NCI-H526 (cell line): Measurements from ENCODE around the gene SSR3.

Source experiments
- DNase-seq, 2 experiments: peaks; one replicate each; lab custom pipeline; 2025; lab: John Stamatoyannopoulos, UW

SSR3 gene

GRCh38 chr3:156536524-156537316 is 18.2 kb downstream of the SSR3 start:
- DNase-seq = no peak

GRCh38 chr3:156535798-156536197 is 19.1 kb downstream of the SSR3 start:
- DNase-seq = no peak

GRCh38 chr3:156535162-156535627 is 19.7 kb downstream of the SSR3 start:
- no peak for DNase-seq

GRCh38 chr3:156533205-156533604 is 21.7 kb downstream of the SSR3 start:
- no peak for DNase-seq

GRCh38 chr3:156532730-156533129 is 22.2 kb downstream of the SSR3 start:
- DNase-seq = no peak

GRCh38 chr3:156530980-156531379 is 23.9 kb downstream of the SSR3 start:
- no peak for DNase-seq

GRCh38 chr3:156527060-156527459 is 27.9 kb downstream of the SSR3 start:
- no peak for DNase-seq

- DNase-seq = no peak
Measured at GRCh38 chr3:156525808-156526207, 29.1 kb downstream of the SSR3 start.

GRCh38 chr3:156522673-156523072 is 32.2 kb downstream of the SSR3 start:
- no peak for DNase-seq

GRCh38 chr3:156519758-156520162 is 35.2 kb downstream of the SSR3 start:
- no peak for DNase-seq

GRCh38 chr3:156518726-156519125 is 36.2 kb downstream of the SSR3 start:
- DNase-seq = no peak

- no peak for DNase-seq
Measured at GRCh38 chr3:156516961-156517360, 38.0 kb downstream of the SSR3 start.

- DNase-seq = no peak
Measured at GRCh38 chr3:156516284-156516683, 38.6 kb downstream of the SSR3 start.

GRCh38 chr3:156513619-156514018 is 41.3 kb downstream of the SSR3 start:
- DNase-seq = no peak

- DNase-seq = no peak
Measured at GRCh38 chr3:156511987-156512677, 42.8 kb downstream of the SSR3 start.

- peak in 1 of 2 experiments; percentile 69 for DNase-seq
Measured at GRCh38 chr3:156509189-156510174, 45.4 kb downstream of the SSR3 start.

GRCh38 chr3:156507285-156507684 is 47.6 kb downstream of the SSR3 start:
- DNase-seq = no peak

GRCh38 chr3:156498307-156498706 is 56.6 kb downstream of the SSR3 start:
- no peak for DNase-seq

GRCh38 chr3:156497326-156497725 is 57.6 kb downstream of the SSR3 start:
- DNase-seq = no peak

GRCh38 chr3:156495816-156496215 is 59.1 kb downstream of the SSR3 start:
- no peak for DNase-seq

- DNase-seq = no peak
Measured at GRCh38 chr3:156493887-156494286, 61.0 kb downstream of the SSR3 start.

GRCh38 chr3:156492801-156493261 is 62.1 kb downstream of the SSR3 start:
- DNase-seq = no peak
